Measurements from ENCODE around the gene RHBDL3. TPM values are rescaled to one million over a fixed set of nuclear protein-coding genes. Genes with fewer than 3 reads are reported as not detected.

The RHBDL3 gene
- total and polyA plus RNA-seq, 2 donors (not counting 3 experiments of a cell fraction or from before 2014, with no cell fraction given) = 0.11 to 0.20 TPM

GRCh38 chr17:32333187-32333586 is 67.6 kb downstream of the RHBDL3 start:
- TF ChIP-seq CTCF (IDR thresholded peaks at IDR 0.05; ENCODE audit: extremely low read depth in 1 of 2, insufficient read depth in 1 of 2, low read depth in 1 of 2, low read length in 2 of 2) (no peak), MAX (IDR thresholded peaks at IDR 0.05; ENCODE audit: insufficient read depth, insufficient read length) (no peak), POLR2A (IDR thresholded peaks at IDR 0.05; ENCODE audit: low read depth, low read length) (no peak), POLR2AphosphoS5 (IDR thresholded peaks at IDR 0.05; ENCODE audit: insufficient read depth, low read depth, low read length) (no peak), EZH2 (IDR thresholded peaks at IDR 0.05; ENCODE audit: borderline replicate concordance, low read depth, low read length, severe bottlenecking) (no peak), MYC (IDR thresholded peaks at IDR 0.05; ENCODE audit: low read depth, low read length) (no peak), JUN (IDR thresholded peaks at IDR 0.05; ENCODE audit: borderline replicate concordance, insufficient read depth, insufficient read length, low read depth) (no peak), FOS (IDR thresholded peaks at IDR 0.05; ENCODE audit: borderline replicate concordance, insufficient read depth, low read length) (no peak), GATA2 (IDR thresholded peaks at IDR 0.05; ENCODE audit: insufficient read depth, insufficient read length, low read depth, low read length) (no peak)
- ChIA-PET POLR2A (no interaction called here), CTCF (interaction anchor here (1.6 kb wide), 1 partner anchor 80 kb away, joined by 3 read pairs; no protein-coding TSS in a partner anchor)
- Histone ChIP-seq H3K27ac (ENCODE audit: insufficient read depth, low read depth, low read length) (no peak overlapping the region), H3K9me1 (replicated peaks; ENCODE audit: control insufficient read depth, extremely low read depth, insufficient read depth, low read length) (no peaks in the 10 kb centered on the region), H3K9ac (replicated peaks; ENCODE audit: extremely low read depth, insufficient read depth, low read length) (no peak overlapping the region), H4K20me1 (replicated peaks; ENCODE audit: control insufficient read depth, extremely low read depth, insufficient read depth, low read length) (no peaks in the 10 kb centered on the region), H3K79me2 (ENCODE audit: control insufficient read depth, insufficient read depth, low read length) (no peaks in the 10 kb centered on the region), H3K27me3 (ENCODE audit: control insufficient read depth in 2 of 2, insufficient read depth in 2 of 2, low read length in 2 of 2) (no peaks in the 10 kb centered on the region), H3K4me3 (replicated peaks in 1 of 3; ENCODE audit: insufficient read depth in 1 of 3, low read depth in 1 of 3, low read length in 3 of 3) (no peak overlapping the region), H3K4me1 (ENCODE audit: control insufficient read depth, extremely low read depth, insufficient read depth, low read length) (no peaks in the 10 kb centered on the region), H2AFZ (ENCODE audit: low read depth, low read length) (no peak overlapping the region), H3K4me2 (ENCODE audit: insufficient read depth, low read length) (no peak overlapping the region), H3K9me3 (replicated peaks; ENCODE audit: control insufficient read depth, insufficient read depth, low read length) (no peaks in the 10 kb centered on the region), H3K36me3 (ENCODE audit: control insufficient read depth in 2 of 2, extremely low read depth in 1 of 2, insufficient read depth in 2 of 2, low read length in 2 of 2) (peaks cover 3 to 12% of the 10 kb centered on the region in 2 experiments)
- intact Hi-C loops (cut with micrococcal nuclease) (no loop called here), dilution Hi-C loops (cut with MboI; ENCODE audit: extremely low pct_ligation_motif_present, low sequenced_read_pairs) (no loop called here)
- DNase-seq (ENCODE audit: low read depth, low spot score) (no peak), FAIRE-seq (no peak)
- BruUV-seq (replicated peaks) = no TSS peak

Measured in endothelial cell of umbilical vein (primary cell).